GM19395 (cell line): ENCODE measurements around the gene SLC25A6.
"Not testable (repeated sequence)": the region's sequence is repeated elsewhere in the genome, so short reads cannot be mapped to it uniquely, and the experiment has no call there.

ENCODE experiments used
- ATAC-seq: cut with Tn5 transposase; IDR thresholded peaks from one replicate; pipeline ENCODE4 v1.9.1; 2021; ENCODE audit warnings: mild to moderate bottlenecking, moderate library complexity; ENCODE audit not compliant: unreplicated experiment

Gene SLC25A6

DNA sequence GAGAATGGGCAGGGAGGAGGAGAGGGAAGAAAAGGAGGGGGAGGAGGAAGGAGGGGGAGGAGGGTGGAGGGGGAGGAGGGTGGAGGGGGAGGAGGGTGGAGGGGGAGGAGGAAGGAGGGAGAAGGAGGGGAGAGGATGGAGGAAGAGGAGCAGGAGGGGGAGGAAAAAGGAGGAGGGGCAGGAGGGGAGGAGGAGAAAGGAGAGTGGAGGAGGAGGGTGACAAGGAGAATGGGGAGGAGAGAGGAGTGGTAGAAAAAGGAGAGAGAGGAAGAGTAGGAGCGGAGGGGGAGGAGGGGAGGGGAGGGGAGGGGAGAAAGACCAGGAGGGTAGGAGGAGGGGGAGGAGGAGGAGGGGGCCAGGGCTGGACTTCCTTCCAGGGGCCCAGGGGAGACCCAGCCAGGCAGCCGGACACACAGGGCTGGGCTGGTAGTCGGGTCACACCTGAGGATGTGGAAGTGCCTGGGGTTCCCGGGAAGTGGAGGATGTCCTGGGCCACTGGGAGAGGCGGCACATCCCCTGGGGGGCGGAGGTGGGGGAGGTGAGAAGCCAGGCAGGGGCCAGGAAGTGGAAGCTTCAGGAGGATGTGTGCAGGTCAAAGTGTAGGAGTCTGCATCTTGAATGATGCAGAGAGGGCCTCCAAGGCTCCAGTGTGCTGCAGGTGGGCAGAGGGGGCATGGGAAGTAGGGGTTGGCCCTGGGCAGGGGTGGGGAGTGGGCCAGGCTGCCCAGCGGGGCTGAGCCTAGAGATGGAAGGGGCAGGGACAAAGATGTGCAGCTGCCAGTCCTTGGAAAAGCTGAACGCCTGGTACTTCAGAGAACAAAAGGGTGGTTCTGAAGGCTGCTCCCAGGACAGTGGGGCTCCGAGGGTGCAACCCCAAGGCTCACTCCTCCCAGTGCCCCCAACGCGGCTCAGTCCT lies 36.5 kb downstream of the SLC25A6 start:
- ATAC-seq = no peak

DNA sequence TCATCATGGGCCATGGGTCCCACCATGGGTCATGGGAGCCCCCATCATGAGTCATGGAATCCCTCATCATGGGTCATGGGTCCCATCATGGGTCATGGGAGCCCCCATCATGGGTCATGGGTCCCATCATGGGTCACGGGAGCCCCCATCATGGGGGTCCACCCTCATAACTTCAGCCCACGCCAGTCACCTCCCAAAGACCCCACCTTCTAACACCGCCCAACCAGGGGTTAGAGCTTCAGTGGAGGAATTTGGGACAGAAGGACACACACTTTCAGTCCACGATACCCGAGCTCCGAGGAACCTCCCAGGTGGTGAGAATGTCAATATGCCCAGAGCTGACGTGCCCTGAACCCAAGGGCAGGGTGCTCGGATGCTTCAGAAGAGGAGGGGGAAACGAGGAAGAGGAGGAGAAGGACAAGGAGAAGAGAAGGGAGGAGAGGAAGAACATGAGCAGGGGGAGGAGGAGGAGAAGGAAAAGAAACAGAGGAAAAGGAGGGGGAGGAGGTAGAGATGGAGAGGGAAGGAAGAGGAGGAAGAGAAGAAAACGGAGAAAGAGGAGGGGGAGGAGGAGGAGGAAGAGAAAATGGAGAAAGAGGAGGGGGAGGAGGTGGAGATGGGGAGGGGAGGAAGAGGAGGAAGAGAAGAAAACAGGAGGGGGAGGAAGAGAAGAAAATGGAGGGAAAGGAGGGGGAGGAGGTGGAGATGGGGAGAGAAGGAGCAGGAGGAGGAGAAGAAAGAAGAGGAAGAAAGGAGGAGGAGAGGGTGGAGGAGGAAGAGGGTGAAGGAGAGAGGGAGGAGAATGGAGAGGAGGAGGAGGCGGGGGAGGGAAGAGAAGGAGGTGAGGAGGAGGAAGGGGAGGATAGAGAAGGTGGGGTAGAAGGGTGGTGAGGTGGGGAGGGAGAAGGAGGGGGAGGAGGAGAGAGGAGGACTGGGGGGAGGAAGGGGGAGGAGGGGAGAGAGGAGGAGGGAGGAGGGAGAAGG lies 37.6 kb downstream of the SLC25A6 start:
- ATAC-seq = no peak

DNA sequence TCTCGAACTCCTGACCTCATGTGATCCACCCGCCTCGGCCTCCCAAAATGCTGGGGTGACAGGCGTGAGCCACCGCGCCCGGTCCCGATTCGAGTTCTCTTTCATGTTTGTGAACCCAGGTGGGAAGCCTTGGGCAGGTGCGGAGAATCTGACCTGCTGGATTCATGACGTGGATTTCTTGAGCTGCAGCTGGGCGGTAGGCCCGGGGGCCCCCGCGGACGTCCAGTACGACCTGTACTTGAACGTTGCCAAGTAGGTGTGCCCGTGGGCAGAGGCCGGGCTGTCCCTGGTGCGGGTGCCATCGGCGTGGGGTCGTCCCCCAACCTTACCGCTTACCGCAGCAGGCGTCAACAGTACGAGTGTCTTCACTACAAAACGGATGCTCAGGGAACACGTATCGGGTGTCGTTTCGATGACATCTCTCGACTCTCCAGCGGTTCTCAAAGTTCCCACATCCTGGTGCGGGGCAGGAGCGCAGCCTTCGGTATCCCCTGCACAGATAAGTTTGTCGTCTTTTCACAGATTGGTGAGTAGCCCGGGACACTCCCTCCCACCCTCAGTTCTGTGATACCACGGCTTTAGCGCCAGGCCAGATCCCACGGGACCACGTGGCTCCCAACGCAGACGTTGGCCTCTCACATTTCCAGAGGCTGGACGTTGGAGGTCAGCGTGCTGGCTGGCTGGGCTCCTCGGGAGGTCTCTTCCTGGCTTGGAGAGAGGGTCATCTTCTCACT lies 39.8 kb downstream of the SLC25A6 start:
- ATAC-seq = no peak

DNA sequence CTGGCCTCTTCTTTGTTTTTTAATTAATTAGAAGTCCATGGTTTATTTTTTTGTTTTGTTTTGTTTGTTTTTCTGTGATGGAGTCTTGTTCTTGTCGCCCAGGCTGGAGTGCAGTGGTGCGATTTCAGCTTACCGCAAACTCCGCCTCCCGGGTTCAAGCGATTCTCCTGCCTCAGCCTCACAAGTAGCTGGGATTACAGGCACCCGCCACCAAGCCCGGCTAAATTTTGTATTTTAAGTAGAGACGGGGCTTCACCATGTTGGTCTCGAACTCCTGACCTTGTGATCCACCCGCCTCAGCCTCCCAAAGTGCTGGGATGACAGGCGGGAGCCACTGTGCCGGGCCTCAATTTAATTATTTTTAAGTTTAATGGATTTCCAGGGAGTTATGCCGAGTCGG lies 42.3 kb downstream of the SLC25A6 start:
- not testable (repeated sequence) for ATAC-seq

DNA sequence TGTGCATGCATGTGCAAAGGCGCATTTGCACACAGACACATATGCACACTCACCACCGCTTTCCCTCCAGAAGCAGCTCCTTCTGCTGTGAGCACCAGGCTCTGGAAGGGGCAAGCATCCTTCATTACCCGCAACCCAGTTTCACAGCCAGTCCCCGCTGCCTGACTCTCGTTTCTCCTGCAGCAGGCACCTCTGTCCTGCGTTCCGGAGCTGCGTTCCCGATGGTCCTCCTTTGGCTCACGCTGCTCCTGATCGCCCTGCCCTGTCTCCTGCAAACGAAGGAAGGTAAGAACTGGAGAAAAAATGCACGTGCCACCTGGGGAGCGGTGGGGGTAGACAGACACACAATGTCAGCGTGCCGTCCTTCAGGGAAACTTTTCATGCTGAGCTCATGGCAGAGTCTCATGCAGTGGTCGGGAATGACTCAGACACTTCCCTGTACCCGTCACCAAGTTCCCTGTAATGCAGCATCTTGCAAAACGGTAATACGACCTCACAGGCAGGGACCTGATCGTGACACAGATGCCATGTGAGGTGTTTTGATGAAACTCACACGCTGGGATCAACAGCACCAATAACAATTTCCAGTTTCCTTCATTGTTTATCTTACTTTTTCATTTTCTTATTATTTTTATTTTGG lies 50.2 kb downstream of the SLC25A6 start:
- no peak for ATAC-seq

DNA sequence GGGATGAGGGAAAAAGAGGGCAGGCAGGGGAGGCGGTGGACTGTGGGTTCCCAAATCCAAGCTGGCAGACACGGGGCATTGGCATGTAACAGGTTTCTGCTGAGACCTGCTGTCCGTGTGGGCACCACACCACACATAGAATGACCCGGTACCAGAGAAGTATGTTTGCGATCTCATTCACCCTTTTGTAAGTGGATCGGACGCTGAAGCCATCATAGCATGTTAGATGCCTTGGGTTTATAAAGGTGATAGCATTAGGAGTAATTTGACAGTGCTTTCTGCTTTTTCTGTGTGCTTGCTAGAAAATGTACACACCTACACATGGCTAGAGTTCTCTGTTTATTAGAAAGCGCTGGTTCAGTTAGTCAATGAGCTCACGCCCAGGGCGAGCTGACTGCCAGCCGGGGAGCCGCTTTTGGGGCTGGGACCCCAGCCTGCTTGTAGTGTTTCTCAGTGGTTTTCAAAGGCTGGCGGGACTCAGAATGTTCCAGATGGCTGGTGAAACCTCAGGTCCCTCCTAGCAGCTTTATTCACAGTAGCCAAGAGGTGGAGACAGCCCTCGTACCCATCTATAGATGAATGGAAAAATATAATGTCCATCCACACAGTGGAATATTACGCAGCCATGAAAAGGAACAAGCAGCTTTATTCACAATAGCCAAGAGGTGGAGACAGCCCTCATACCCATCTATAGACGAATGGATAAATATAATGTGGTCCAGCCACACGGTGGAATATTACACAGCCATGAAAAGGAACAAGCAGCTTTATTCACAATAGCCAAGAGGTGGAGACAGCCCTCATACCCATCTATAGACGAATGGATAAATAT lies 54.7 kb downstream of the SLC25A6 start:
- ATAC-seq = peak; percentile 36

DNA sequence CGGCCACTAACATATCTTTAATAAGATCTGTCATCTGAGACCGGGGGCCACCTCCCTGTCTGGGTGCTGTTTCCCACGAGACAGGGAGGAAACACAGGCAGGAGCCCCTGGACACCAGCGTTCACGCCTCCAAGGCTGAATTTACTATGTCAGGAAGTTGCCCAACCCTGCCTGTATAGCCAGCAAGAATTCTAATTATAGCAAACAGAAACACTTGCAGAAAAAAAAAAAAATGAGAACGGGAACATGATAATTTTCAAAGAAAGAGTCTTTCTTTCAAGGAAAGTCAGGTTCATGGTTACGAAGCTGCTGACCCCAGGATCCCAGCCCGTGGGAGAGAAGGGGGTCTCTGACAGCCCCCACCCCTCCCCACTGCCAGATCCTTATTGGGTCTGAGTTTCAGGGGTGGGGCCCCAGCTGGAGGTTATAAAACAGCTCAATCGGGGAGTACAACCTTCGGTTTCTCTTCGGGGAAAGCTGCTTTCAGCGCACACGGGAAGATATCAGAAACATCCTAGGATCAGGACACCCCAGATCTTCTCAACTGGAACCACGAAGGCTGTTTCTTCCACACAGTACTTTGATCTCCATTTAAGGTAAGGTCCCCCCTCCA lies 55.5 kb downstream of the SLC25A6 start, which contains the start of gene IL3RA:
Gene IL3RA (plus strand): TSS at position 455 of the 613 bp plus-strand sequence. CDS start 4,981 bp downstream, outside the sequence.
- ATAC-seq = peak; percentile 54
